ENCODE measurements around the gene NACC1. TPM values are rescaled to one million over a fixed set of nuclear protein-coding genes. Genes with fewer than 3 reads are reported as not detected.
A peak's percentile ranks its signal among the peaks of the same experiment; 100 is the strongest.

NACC1 gene
- total and polyA plus RNA-seq, 2 of the 13 experiments (the other 11 are each of a cell fraction or from before 2014, with no cell fraction given): 31.8 to 42.3 TPM

DNA sequence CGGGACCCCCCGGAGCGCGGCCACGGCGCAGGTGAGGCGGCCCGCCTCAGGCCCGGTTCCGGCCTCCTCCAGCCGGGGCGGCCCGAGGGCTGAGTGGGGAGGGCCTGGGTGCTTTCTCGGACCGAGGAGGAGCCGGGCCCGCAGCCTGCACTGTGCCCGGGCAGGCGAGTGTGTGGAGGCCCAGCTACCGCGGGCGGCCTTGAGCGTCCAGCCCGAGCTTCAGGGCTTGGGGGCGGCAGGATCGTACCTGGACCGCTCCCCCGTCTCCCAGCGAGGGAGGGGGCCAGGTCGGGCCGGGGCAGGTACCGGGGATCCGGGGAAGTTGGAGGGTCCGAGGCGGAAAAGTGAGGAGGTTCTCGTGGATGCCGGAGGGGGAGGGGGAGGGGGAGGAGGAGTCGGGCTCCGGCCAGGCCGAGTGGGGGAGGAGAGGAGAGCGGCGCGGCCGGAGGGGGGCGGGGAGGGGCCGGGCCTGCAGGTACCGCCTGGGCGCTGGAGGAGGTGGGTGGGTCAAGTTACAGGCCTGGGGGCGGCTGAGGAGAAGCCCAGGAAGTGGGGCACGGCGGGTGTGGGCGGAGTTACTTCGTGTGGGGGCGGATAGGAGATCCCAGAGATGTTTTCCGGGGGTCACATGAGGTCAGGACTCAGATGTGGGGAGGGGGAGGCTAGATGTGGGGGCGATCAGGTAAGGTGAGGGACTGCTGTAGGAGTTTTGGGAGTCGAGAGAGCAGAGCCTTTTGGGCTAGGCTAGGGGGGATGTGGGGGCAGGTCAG lies 545 bp downstream of the NACC1 start (continued):
- no peak for TF ChIP-seq ZXDC (CRISPR knock-in tag; IDR thresholded peaks at IDR 0.05)
- TF ChIP-seq ARID4A (CRISPR knock-in tag; IDR thresholded peaks at IDR 0.05; ENCODE audit: borderline replicate concordance): peak; percentile 43; the same call in 1 of the 2 replicates
- no peak for TF ChIP-seq KLF12 (CRISPR knock-in tag; IDR thresholded peaks at IDR 0.05; ENCODE audit: borderline replicate concordance)
- TF ChIP-seq, protein P1, sequence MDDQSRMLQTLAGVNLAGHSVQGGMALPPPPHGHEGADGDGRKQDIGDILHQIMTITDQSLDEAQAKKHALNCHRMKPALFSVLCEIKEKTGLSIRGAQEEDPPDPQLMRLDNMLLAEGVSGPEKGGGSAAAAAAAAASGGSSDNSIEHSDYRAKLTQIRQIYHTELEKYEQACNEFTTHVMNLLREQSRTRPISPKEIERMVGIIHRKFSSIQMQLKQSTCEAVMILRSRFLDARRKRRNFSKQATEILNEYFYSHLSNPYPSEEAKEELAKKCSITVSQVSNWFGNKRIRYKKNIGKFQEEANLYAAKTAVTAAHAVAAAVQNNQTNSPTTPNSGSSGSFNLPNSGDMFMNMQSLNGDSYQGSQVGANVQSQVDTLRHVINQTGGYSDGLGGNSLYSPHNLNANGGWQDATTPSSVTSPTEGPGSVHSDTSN (CRISPR knock-in tag; IDR thresholded peaks at IDR 0.05; ENCODE audit: borderline replicate concordance): no peak
- TF ChIP-seq MBD4 (IDR thresholded peaks at IDR 0.05; ENCODE audit: borderline replicate concordance, low read length): no peak
- TF ChIP-seq, protein P2, sequence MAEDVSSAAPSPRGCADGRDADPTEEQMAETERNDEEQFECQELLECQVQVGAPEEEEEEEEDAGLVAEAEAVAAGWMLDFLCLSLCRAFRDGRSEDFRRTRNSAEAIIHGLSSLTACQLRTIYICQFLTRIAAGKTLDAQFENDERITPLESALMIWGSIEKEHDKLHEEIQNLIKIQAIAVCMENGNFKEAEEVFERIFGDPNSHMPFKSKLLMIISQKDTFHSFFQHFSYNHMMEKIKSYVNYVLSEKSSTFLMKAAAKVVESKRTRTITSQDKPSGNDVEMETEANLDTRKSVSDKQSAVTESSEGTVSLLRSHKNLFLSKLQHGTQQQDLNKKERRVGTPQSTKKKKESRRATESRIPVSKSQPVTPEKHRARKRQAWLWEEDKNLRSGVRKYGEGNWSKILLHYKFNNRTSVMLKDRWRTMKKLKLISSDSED (CRISPR knock-in tag; IDR thresholded peaks at IDR 0.05): no peak
- peak; percentile 61 for TF ChIP-seq PHF8 (CRISPR knock-in tag; IDR thresholded peaks at IDR 0.05)
- TF ChIP-seq HIVEP1 (CRISPR knock-in tag; IDR thresholded peaks at IDR 0.05): peak; percentile 62; the same call in 1 of the 2 replicates
- TF ChIP-seq, protein P3, sequence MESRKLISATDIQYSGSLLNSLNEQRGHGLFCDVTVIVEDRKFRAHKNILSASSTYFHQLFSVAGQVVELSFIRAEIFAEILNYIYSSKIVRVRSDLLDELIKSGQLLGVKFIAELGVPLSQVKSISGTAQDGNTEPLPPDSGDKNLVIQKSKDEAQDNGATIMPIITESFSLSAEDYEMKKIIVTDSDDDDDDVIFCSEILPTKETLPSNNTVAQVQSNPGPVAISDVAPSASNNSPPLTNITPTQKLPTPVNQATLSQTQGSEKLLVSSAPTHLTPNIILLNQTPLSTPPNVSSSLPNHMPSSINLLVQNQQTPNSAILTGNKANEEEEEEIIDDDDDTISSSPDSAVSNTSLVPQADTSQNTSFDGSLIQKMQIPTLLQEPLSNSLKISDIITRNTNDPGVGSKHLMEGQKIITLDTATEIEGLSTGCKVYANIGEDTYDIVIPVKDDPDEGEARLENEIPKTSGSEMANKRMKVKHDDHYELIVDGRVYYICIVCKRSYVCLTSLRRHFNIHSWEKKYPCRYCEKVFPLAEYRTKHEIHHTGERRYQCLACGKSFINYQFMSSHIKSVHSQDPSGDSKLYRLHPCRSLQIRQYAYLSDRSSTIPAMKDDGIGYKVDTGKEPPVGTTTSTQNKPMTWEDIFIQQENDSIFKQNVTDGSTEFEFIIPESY (CRISPR knock-in tag; IDR thresholded peaks at IDR 0.05): no peak
- TF ChIP-seq ZNF790 (CRISPR knock-in tag; IDR thresholded peaks at IDR 0.05; ENCODE audit: borderline replicate concordance): no peak
- TF ChIP-seq ZSCAN12 (CRISPR knock-in tag; IDR thresholded peaks at IDR 0.05): no peak
- no peak for TF ChIP-seq NFE2L2 (IDR thresholded peaks at IDR 0.05; ENCODE audit: low read length)
- no peak for TF ChIP-seq BORCS8-MEF2B (CRISPR knock-in tag; IDR thresholded peaks at IDR 0.05)
- TF ChIP-seq SNAPC5 (CRISPR knock-in tag; IDR thresholded peaks at IDR 0.05; ENCODE audit: borderline replicate concordance): no peak
- no peak for TF ChIP-seq IKZF1 (IDR thresholded peaks at IDR 0.05)
- peak; percentile 31; the same call in 1 of the 2 replicates for TF ChIP-seq HOXD1 (CRISPR knock-in tag; IDR thresholded peaks at IDR 0.05)
- 0 out of 2 replicates have a peak, but pooled peaks have one; percentile 31 for TF ChIP-seq YEATS4 (CRISPR knock-in tag; IDR thresholded peaks at IDR 0.05; ENCODE audit: borderline replicate concordance)

All from HepG2 (cell line).